GM20000 (cell line): ENCODE measurements around the gene LDLRAD2.
"Not testable (repeated sequence)": the region's sequence is repeated elsewhere in the genome, so short reads cannot be mapped to it uniquely, and the experiment has no call there.

ENCODE experiments used
- DNase-seq: peaks from one replicate; pipeline ENCODE4 v3.0.0; 2012; ENCODE audit warnings: low spot score
- TF ChIP-seq, protein P1 (sequence below): IDR thresholded peaks from 2 replicates; pipeline ENCODE4 v1.5.1; 2012; ENCODE audit warnings: mild to moderate bottlenecking, control low read depth; ENCODE audit errors: extremely low read depth, missing control alignments

Gene LDLRAD2

DNA sequence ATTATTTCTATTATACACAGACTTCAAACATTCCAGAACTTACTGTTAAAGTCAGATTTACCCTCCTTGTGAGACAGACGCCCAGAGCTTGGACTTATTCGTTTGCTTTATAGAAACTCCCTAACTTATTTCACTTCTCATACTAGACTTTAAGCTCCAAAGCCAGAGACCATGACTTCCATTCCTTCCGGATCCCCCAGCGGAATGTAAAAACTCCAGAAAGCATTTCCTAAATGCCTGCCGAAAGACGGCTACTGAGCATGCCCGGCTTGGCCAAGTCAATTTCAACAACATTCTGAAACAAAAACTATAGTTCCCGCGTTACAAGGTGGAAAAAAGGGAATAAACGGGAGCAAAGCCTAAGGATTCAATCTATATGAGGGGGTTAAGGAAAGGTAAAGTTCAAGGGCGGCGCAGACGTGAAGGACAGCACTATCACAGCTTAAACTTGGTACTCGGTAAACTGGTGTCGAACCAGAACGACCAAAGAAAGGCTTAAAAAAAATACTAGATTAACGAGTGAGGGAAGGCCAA lies 30.2 kb upstream of the LDLRAD2 start:
- TF ChIP-seq, protein P1, sequence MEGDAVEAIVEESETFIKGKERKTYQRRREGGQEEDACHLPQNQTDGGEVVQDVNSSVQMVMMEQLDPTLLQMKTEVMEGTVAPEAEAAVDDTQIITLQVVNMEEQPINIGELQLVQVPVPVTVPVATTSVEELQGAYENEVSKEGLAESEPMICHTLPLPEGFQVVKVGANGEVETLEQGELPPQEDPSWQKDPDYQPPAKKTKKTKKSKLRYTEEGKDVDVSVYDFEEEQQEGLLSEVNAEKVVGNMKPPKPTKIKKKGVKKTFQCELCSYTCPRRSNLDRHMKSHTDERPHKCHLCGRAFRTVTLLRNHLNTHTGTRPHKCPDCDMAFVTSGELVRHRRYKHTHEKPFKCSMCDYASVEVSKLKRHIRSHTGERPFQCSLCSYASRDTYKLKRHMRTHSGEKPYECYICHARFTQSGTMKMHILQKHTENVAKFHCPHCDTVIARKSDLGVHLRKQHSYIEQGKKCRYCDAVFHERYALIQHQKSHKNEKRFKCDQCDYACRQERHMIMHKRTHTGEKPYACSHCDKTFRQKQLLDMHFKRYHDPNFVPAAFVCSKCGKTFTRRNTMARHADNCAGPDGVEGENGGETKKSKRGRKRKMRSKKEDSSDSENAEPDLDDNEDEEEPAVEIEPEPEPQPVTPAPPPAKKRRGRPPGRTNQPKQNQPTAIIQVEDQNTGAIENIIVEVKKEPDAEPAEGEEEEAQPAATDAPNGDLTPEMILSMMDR: no peak
- DNase-seq: no peak

DNA sequence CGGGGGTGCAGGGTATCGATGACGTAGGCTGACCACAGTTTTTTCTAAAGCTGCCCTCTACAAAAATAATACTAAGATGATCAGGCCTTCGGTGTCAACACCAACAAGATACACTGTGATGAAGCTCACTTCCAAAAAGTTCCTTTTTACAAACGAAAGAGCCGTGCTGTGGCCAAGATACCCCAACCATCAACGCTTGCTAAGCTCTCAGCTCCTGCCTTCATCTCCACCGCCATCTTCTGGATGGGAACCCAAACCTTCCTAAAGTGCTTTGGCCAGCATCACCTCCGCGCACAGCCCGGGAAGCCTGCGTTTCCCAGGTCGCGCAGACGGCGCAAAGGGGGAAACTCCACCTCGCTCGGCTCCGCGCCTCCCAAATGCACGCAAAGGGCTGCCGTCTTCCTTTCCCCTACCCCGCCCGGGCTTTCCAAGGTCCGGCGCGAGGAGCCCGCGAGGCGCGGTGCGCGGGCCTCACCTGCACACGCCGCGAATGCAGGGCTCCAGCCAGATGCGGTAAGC lies 29.7 kb upstream of the LDLRAD2 start:
- TF ChIP-seq, protein P1: no peak
- DNase-seq: peak; percentile 60

GRCh38 chr1:21782868-21783678 lies 29.0 kb upstream of the LDLRAD2 start, which contains the start of gene USP48:
TSS of gene USP48 (minus strand) at chr1:21783149. CDS start at chr1:21782957, 192 bp downstream.
- TF ChIP-seq, protein P1: no peak
- peak; percentile 91 for DNase-seq

GRCh38 chr1:21783679-21784603 lies 28.1 kb upstream of the LDLRAD2 start:
- DNase-seq: no peak
- TF ChIP-seq, protein P1: no peak

DNA sequence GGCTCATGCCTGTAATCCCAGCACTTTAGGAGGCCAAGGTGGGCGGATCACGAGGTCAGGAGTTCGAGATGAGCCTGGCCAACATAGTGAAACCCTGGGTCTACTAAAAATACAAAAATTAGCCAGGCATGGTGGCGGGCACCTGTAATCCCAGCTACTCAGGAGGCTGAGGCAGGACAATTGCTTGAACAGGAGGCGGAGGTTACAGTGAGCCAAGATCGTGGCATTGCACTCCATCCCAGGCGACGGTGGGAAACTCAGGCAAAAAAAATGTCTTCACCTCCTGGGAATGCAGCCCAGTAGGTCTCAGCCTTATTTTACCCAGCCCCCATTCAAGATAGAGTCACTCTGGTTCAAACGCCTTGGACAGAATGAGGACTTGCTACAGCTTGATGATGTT lies 26.3 kb upstream of the LDLRAD2 start:
- not testable (repeated sequence) for DNase-seq

- no peak for DNase-seq
- TF ChIP-seq, protein P1: no peak
These were observed 25.4 kb upstream of the LDLRAD2 start for GRCh38 chr1:21786640-21787039.

DNA sequence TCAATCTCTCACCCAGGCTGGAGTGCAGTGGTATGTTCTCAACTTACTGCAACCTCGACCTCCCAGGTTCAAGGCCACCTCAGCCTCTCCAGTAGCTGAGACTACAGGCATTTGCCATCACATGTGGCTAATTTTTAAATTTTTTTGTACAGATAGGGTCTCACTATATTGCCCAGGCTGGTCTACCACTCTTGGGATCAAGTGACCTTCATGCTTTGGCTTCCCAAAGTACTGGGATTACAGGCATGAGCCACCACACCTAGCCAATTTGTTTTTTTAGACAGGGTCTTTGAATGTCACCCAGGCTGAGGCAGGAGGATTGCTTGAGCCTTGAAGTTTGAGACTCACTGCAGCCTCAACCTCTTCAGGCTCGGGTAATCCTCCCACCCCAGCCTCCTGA lies 19.0 kb upstream of the LDLRAD2 start:
- TF ChIP-seq, protein P1: no peak
- DNase-seq: no peak
